Measurements from ENCODE around the gene DPP6. TPM values are rescaled to one million over a fixed set of nuclear protein-coding genes. Genes with fewer than 3 reads are reported as not detected.

DPP6 gene
- total RNA-seq, 4 donors from 2014 or later: 0.38 TPM; not detected in 2

GRCh38 chr7:154774303-154774969, 722.2 kb downstream of the DPP6 start:
- TF ChIP-seq CTCF (IDR thresholded peaks at IDR 0.05) (no peak), POLR2A (IDR thresholded peaks at IDR 0.05) (no peak)
- intact Hi-C loops (cut with DNase I): no loop called here

GRCh38 chr7:154775681-154776080, 723.5 kb downstream of the DPP6 start:
- Histone ChIP-seq H3K4me1 (no peaks in the 10 kb centered on the region), H3K36me3 (no peaks in the 10 kb centered on the region), H3K9me3 (peaks cover 0 to 5% (median 0%) of the 10 kb centered on the region in 3 donors), H3K27me3 (no peaks in the 10 kb centered on the region), H3K27ac (no peak overlapping the region), H3K4me3 (no peak overlapping the region)
- DNase-seq: no peak
- no peak for TF ChIP-seq POLR2A (IDR thresholded peaks at IDR 0.05)
- no peak for TF ChIP-seq CTCF (IDR thresholded peaks at IDR 0.05)
- intact Hi-C loops (cut with DNase I): no loop called here
- WGBS, 2 donors: 80 to 85% methylated on average over 5 to 7 of the region's 8 CpGs

More at GRCh38 chr7:154774303-154774969, 722.2 kb downstream of the DPP6 start:
- no peaks in the 10 kb centered on the region for H3K36me3 ChIP-seq
- H3K9me3 ChIP-seq: peaks cover 0 to 13% (median 0%) of the 10 kb centered on the region in 3 donors
- H3K27me3 ChIP-seq: no peaks in the 10 kb centered on the region
- H3K4me1 ChIP-seq: no peaks in the 10 kb centered on the region
- no peak for DNase-seq
- H3K27ac ChIP-seq: no peak overlapping the region
- no peak overlapping the region for H3K4me3 ChIP-seq
- 57 to 59% methylated on average over 4 of the region's 4 CpGs for WGBS, 2 donors

- TF ChIP-seq POLR2A (IDR thresholded peaks at IDR 0.05) (no peak), CTCF (IDR thresholded peaks at IDR 0.05) (no peak)
- no peak for DNase-seq
- Histone ChIP-seq H3K36me3 (no peaks in the 10 kb centered on the region), H3K4me3 (no peak overlapping the region), H3K27ac (no peak overlapping the region), H3K9me3 (no peaks in the 10 kb centered on the region), H3K27me3 (no peaks in the 10 kb centered on the region), H3K4me1 (no peaks in the 10 kb centered on the region)
- WGBS, 2 donors: 42 to 58% methylated on average over 4 to 5 of the region's 5 CpGs
- intact Hi-C loops (cut with DNase I): no loop called here
Measured at GRCh38 chr7:154776350-154776749, 724.2 kb downstream of the DPP6 start.

- Histone ChIP-seq H3K4me1 (no peaks in the 10 kb centered on the region), H3K4me3 (no peak overlapping the region), H3K9me3 (no peaks in the 10 kb centered on the region), H3K36me3 (no peaks in the 10 kb centered on the region), H3K27me3 (no peaks in the 10 kb centered on the region), H3K27ac (no peak overlapping the region)
- 65 to 69% methylated on average over 4 to 5 of the region's 5 CpGs for WGBS, 2 donors
- intact Hi-C loops (cut with DNase I): no loop called here
- no peak for TF ChIP-seq CTCF (IDR thresholded peaks at IDR 0.05)
- TF ChIP-seq POLR2A (IDR thresholded peaks at IDR 0.05): no peak
- no peak for DNase-seq
Measured at GRCh38 chr7:154777023-154777422, 724.8 kb downstream of the DPP6 start.

- intact Hi-C loops (cut with DNase I): no loop called here
- Histone ChIP-seq H3K4me1 (no peaks in the 10 kb centered on the region), H3K9me3 (no peaks in the 10 kb centered on the region), H3K36me3 (no peaks in the 10 kb centered on the region), H3K27me3 (no peaks in the 10 kb centered on the region), H3K4me3 (no peak overlapping the region), H3K27ac (no peak overlapping the region)
- 74 to 77% methylated on average over 13 of the region's 13 CpGs for WGBS, 2 donors
- TF ChIP-seq CTCF (IDR thresholded peaks at IDR 0.05) (no peak), POLR2A (IDR thresholded peaks at IDR 0.05) (no peak)
- no peak for DNase-seq
Measured at GRCh38 chr7:154777489-154777888, 725.3 kb downstream of the DPP6 start.
